SK-N-MC (cell line): Measurements from ENCODE around the gene ROCK2.
"Not testable (repeated sequence)": the region's sequence is repeated elsewhere in the genome, so short reads cannot be mapped to it uniquely, and the experiment has no call there.

Source experiments
- DNase-seq: peaks from one replicate; pipeline ENCODE4 v3.0.0-alpha.2; 2011; ENCODE audit warnings: low read depth, low spot score
- H3K27ac ChIP-seq: fragments of 200-600 bp; sonication (generic); 2 replicates; pipeline ENCODE4 v1.5.1; 2016; ENCODE audit warnings: mixed run types
- H3K36me3 ChIP-seq: fragments of 200-600 bp; sonication (generic); 2 replicates; pipeline ENCODE4 v1.6.1; 2017; ENCODE audit warnings: antibody characterized with exemption, low read length, mixed read lengths; ENCODE audit not compliant: insufficient read depth
- H3K4me3 ChIP-seq: fragments of 200-600 bp; sonication (generic); 2 replicates; pipeline ENCODE4 v1.5.1; 2016
- H3K9ac ChIP-seq: fragments of 200-600 bp; sonication (generic); 2 replicates; pipeline ENCODE4 v1.8.0; 2017; ENCODE audit warnings: mixed run types, mixed read lengths; ENCODE audit not compliant: insufficient read length
- H3K9me3 ChIP-seq: fragments of 200-600 bp; sonication (generic); 2 replicates; pipeline ENCODE4 v1.6.1; 2017; ENCODE audit warnings: low read depth, mild to moderate bottlenecking, antibody characterized with exemption, low read length, moderate library complexity, mixed read lengths
- EZH2 ChIP-seq: fragments of 200-600 bp; sonication (generic); IDR thresholded peaks from one replicate; pipeline ENCODE4 v1.6.1; 2017; ENCODE audit warnings: antibody characterized with exemption
- FOXP2 ChIP-seq: optimal IDR thresholded peaks from 2 replicates; pipeline ENCODE3; 2011; ENCODE audit warnings: mild to moderate bottlenecking, moderate library complexity; ENCODE audit not compliant: insufficient read depth; ENCODE audit errors: extremely low read length, control extremely low read depth
- POLR2AphosphoS5 ChIP-seq: IDR thresholded peaks from 2 replicates; pipeline ENCODE4 v1.6.1; 2012; ENCODE audit warnings: mild to moderate bottlenecking, low read depth, low read length, borderline replicate concordance

ROCK2 gene

GRCh38 chr2:11339508-11340083, 4.8 kb downstream of the ROCK2 start:
- DNase-seq, result no peak
- no peak overlapping the region for H3K9ac ChIP-seq
- no peak overlapping the region for H3K4me3 ChIP-seq

GRCh38 chr2:11338580-11338979, 5.9 kb downstream of the ROCK2 start:
- H3K9ac ChIP-seq, result no peak overlapping the region
- 0 out of 2 replicates have a peak, but pooled peaks cover 1% of the 10 kb centered on the region for H3K9me3 ChIP-seq
- DNase-seq, result no peak
- no peak overlapping the region for H3K27ac ChIP-seq
- no peak overlapping the region for H3K4me3 ChIP-seq
- TF ChIP-seq POLR2AphosphoS5 (no peak), FOXP2 (no peak), EZH2 (no peak)
- H3K36me3 ChIP-seq, result 0 out of 2 replicates have a peak, but pooled peaks cover 7% of the 10 kb centered on the region

More at GRCh38 chr2:11339508-11340083, 4.8 kb downstream of the ROCK2 start:
- TF ChIP-seq FOXP2 (no peak), POLR2AphosphoS5 (no peak)
- Histone ChIP-seq H3K27ac (no peak overlapping the region), H3K36me3 (0 out of 2 replicates have a peak, but pooled peaks cover 7% of the 10 kb centered on the region), H3K9me3 (no peaks in the 10 kb centered on the region)

GRCh38 chr2:11337909-11338308, 6.5 kb downstream of the ROCK2 start:
- H3K9ac ChIP-seq, result no peak overlapping the region
- no peak overlapping the region for H3K4me3 ChIP-seq
- H3K36me3 ChIP-seq, result 0 out of 2 replicates have a peak, but pooled peaks cover 7% of the 10 kb centered on the region
- H3K27ac ChIP-seq, result no peak overlapping the region
- H3K9me3 ChIP-seq, result peaks cover 3% of the 10 kb centered on the region; the same call in 1 of the 2 replicates
- TF ChIP-seq FOXP2, result no peak
- TF ChIP-seq POLR2AphosphoS5, result no peak
- no peak for TF ChIP-seq EZH2
- DNase-seq, result no peak

GRCh38 chr2:11336189-11336588, 8.2 kb downstream of the ROCK2 start:
- H3K36me3 ChIP-seq, result 0 out of 2 replicates have a peak, but pooled peaks cover 7% of the 10 kb centered on the region
- H3K9me3 ChIP-seq, result peaks cover 3% of the 10 kb centered on the region; the same call in 1 of the 2 replicates
- H3K27ac ChIP-seq, result no peak overlapping the region
- H3K9ac ChIP-seq, result no peak overlapping the region
- H3K4me3 ChIP-seq, result no peak overlapping the region
- no peak for DNase-seq
- TF ChIP-seq POLR2AphosphoS5, result no peak
- no peak for TF ChIP-seq EZH2
- TF ChIP-seq FOXP2, result no peak

- H3K27ac ChIP-seq, result no peak overlapping the region
- no peak for DNase-seq
- no peak overlapping the region for H3K4me3 ChIP-seq
- TF ChIP-seq POLR2AphosphoS5 (no peak), FOXP2 (no peak), EZH2 (no peak)
- 0 out of 2 replicates have a peak, but pooled peaks cover 7% of the 10 kb centered on the region for H3K36me3 ChIP-seq
- H3K9me3 ChIP-seq, result peaks cover 3% of the 10 kb centered on the region; the same call in 1 of the 2 replicates
- H3K9ac ChIP-seq, result no peak overlapping the region
Observed at GRCh38 chr2:11333427-11334183, 10.8 kb downstream of the ROCK2 start.

GRCh38 chr2:11332596-11332995, 11.8 kb downstream of the ROCK2 start:
- Histone ChIP-seq H3K27ac (no peak overlapping the region), H3K9ac (no peak overlapping the region), H3K9me3 (peaks cover 3% of the 10 kb centered on the region; the same call in 1 of the 2 replicates), H3K36me3 (0 out of 2 replicates have a peak, but pooled peaks cover 4% of the 10 kb centered on the region), H3K4me3 (no peak overlapping the region)
- DNase-seq, result no peak
- no peak for TF ChIP-seq POLR2AphosphoS5
- TF ChIP-seq FOXP2, result no peak
- TF ChIP-seq EZH2, result no peak

GRCh38 chr2:11330457-11331142, 13.8 kb downstream of the ROCK2 start:
- Histone ChIP-seq H3K4me3 (peak overlapping the region; percentile 67), H3K36me3 (no peaks in the 10 kb centered on the region), H3K27ac (peak overlapping the region; percentile 84; the same call in 1 of the 2 replicates), H3K9ac (no peak overlapping the region), H3K9me3 (peaks cover 3% of the 10 kb centered on the region; the same call in 1 of the 2 replicates)
- TF ChIP-seq FOXP2 (no peak), POLR2AphosphoS5 (no peak), EZH2 (no peak)
- no peak for DNase-seq

GRCh38 chr2:11329776-11330175, 14.7 kb downstream of the ROCK2 start:
- Histone ChIP-seq H3K36me3 (no peaks in the 10 kb centered on the region), H3K9ac (peak overlapping the region; percentile 43), H3K9me3 (peaks cover 8% of the 10 kb centered on the region; the same call in 1 of the 2 replicates), H3K4me3 (peak overlapping the region; percentile 67), H3K27ac (peak overlapping the region; percentile 84)
- TF ChIP-seq POLR2AphosphoS5, result no peak
- no peak for TF ChIP-seq EZH2
- TF ChIP-seq FOXP2, result no peak
- DNase-seq, result no peak

- not testable (repeated sequence) for H3K9ac ChIP-seq, H3K36me3 ChIP-seq, H3K27ac ChIP-seq, DNase-seq, H3K9me3 ChIP-seq, H3K4me3 ChIP-seq
Observed at GRCh38 chr2:11328522-11328921, 15.9 kb downstream of the ROCK2 start.
